HG03354 (cell line): ENCODE measurements around the gene LONP1.
"Not testable (repeated sequence)": the region's sequence is repeated elsewhere in the genome, so short reads cannot be mapped to it uniquely, and the experiment has no call there.

Experiments
- ATAC-seq: cut with Tn5 transposase; IDR thresholded peaks from one replicate; pipeline ENCODE4 v1.9.1; 2021; ENCODE audit warnings: mild to moderate bottlenecking; ENCODE audit not compliant: unreplicated experiment, poor library complexity, severe bottlenecking

LONP1 gene

DNA sequence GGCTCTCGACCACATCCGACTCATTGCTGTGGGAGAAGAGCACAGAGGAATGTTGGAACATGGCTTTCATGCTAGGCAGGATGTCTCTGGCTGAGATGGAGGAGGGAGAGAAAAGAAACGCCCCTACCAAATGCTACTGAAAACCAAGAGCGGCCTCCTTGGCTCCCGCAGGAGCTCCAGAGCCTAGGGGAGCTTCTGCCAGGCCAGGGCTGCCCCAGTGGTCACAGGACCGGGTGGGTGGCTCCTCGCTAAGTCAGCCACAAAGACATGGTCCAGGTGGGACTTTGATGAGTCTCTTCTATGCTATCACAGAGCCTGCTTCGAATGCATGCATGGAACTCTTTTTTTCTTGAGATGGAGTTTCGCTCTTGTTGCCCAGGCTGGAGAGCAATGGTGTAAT is 6.7 kb downstream of the LONP1 start:
- ATAC-seq = no peak

DNA sequence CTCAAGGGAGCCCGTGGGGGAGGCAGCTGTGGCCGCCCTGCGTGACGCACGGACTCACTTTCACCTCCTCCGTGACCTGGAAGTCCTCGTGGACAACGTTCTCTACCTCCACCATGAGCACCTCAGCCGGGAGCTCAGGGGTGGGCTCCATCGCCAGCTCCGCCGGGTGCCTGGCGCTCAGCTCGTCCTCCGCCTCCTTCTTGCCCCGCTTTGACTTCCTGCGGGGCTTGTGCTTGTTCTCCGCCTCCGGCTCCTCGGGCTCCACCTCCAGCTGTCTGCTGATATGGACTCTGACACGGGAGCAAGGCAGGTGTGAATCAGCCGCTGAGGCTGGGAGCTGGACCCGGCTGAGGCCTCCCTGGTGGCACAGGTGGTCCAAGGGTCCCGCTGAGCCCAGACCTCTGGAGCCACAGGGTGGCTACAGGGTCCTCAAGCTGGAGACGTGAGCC is 8.2 kb downstream of the LONP1 start:
- no peak for ATAC-seq

DNA sequence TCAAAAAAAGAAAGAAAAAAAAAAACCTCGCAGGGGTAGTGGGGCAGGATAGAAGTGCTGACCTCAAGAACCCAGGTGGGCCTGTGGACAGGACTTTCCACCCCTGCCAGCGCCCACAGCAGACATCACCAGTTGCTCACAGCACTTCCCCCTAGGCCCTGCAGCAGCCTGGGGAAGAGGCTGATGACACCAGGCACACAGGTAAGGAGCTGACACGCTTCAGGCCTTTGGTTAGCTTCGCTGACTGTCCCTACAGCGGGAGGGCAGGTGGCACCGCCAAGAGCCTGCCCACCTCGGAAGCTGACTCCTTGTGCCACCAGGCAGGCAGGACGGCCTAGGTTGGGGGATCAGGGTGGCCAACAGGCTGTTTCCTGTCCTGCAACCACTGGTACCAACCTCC is 8.9 kb downstream of the LONP1 start:
- ATAC-seq = no peak

DNA sequence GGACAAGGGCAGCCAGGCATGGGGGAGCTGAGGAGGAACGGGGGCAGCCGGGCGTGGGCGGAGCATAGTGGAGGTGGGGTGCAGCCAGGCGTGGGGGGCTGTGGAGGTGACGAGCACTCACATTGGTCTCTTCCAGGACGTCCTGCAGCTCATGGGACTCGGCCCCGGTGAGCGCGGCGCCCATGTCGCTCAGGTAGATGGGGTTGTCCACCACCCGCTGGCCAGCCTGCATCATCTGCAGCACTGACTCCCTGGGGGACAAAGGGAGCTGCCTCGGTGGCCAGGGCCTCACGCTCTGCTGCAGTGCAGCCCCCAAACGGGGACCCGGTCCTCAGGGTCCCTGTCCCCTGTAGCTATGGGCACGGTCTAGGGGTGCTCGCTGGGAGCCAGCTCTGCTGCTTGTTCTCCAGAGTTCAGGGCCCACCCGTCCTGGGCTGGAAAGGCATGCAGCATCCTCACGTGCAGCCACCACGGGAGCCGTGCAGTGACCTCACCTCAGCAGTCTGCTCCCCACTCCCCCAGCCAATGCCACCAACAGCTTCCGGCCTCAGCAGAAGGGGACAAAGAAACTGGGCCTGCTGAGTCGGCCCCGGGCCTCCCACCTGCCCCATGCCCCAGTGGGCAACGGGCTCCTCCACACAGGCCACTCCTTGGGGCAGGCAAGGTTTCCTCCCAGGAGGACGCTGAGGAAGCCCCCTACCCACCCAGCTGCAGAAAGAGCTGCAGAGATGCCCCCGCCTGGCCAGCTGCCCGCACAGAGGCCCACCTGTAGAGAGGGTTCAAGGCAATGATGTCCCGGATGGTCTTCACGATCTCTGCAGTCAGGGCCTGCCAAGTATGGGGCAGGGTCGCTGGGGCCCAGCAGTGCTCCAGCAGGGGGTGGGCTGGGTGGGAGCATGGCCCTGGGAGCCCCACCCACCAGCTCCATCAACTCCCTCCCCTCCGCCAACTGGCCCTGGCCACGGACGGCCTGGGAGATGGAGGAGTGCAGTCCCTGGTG is 12.1 kb downstream of the LONP1 start:
- ATAC-seq = no peak

DNA sequence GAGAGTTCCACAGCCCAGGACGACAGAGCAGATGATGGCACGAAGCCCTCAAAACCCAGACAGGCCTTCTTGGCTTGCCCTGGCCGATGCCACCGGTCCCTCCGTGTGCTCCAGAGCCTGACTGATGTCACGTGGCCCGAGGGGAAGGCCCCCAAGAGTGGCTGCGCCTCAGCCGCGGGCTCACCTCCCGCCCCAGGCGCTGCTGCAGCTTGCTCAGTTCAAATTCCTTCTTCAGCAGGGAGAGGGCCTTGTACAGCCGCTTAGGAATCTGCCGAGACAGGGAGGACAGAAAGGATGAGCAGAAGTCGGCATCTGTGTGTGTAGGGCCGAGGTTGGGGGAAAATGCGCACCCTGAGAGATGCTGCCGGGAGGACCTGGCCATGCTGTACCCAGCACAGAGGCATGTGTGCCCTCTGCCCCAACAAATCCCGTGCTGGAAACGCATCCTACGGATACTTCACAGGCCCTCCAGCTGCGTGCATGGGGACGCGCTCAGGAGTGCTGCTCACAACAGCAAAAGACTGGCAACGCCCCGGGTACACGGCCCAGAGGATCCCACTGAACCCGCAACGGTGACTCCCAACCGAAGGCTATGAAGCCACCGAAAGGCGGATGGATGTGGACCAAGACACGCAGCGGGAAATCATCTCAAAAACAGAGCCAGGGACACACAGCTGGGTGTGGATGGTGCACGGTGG is 12.9 kb downstream of the LONP1 start:
- no peak for ATAC-seq

DNA sequence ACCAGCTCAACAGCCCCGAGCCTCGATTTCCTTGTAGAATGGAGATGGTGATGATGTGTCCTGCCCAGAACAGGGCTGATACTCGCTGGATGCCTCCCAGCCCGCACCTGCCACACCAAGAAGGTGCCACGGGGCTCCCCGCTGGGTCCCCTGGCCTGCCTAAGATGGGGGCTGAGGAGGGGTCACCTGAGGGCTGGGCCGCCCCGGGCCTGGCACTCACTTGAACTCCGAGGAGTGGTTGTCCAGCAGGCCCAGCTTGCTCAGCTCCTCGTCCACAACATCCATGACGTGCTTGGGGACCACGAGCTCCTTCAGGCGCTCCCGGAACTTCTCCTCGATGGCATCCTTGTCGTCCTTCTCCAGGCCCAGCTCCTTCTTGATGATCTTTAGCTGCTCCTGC is 14.4 kb downstream of the LONP1 start:
- no peak for ATAC-seq

DNA sequence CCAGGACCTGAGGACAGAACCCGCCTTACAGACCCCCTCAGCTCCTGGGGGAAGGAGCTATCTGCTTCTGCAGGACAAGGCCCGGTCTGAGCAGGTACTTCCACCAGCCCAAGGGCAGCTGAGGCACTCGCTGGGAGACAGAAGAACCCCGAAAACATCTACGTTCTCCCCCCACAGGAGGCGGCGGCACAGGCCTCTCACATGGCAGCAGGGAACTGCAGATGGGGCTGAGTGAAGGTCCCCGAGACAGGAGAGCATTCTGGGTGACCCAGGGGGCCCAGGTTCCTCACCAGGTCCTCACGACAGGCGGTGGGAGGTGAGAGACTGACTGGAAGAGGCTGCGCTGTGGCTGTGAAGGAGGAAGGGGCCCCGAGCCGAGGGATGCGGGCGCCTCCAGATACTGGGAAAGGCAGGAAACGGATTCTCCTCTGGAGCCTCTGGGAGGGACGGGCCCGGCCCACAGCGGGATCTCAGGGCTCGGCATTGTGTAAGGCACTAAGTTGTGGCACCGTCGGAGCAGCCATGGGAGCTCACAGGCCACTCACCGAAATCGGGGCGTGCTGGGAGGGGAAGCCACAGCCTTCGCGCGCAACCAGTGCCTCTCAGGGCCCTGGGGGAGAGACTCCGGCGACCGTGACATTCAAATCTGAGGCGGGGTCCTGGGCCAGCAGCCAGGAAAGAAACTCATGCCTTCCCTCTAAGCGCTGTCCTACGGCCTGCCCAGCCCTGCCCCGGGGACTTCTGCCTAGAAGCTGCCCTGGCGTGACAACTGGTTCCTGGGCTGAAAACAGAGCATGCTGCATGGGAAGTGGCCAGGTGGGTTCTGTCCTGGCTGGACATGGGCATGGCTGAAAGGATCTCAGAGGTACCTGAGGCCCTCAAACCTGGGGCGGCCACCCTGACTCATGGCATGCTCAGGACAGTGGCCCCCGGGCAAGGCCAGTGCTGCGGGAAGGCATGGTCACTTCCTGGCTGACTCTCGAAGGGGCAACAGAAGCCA is 15.8 kb downstream of the LONP1 start:
- ATAC-seq = no peak

DNA sequence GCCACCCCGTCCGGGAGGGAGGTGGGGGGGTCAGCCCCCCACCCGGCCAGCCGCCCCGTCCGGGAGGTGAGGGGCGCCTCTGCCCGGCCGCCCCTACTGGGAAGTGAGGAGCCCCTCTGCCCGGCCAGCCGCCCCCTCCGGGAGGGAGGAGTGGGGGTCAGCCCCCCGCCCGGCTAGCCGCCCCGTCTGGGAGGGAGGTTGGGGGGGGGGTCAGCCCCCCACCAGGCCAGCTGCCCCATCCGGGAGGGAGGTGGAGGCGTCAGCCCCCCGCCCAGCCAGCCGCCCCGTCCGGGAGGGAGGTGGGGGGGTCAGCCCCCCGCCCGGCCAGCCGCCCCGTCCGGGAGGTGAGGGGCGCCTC is 17.9 kb downstream of the LONP1 start:
- ATAC-seq = not testable (repeated sequence)

DNA sequence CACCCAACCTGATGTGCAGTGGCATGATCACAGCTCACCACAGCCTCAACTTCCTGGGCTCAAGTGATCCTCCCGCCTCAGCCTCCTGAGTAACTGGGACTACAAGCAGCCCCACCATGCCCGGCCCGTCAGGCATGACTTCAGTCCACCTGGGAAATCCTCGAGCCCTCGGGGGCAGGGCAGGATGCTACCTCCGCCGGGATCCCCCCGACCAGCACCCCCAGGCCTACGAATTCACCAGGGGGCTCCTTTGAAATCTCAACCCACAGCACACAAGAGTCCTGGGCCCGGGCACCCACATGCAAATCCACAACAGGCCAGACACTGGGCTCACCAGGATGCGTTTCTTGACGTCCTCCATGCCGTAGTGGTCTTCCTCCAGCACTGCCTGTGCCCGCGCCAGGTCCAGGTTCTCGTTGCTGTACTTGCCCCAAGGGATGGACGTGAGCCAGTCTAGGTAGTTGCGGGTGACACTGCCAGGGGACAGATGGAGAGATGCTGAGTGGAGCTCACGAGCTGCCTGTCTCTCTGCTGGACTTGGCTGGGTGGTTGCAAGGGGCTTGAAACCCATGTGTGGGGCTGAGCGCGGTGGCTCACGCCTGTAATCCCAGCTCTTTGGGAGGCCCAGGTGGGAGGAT is 19.4 kb downstream of the LONP1 start:
- no peak for ATAC-seq

DNA sequence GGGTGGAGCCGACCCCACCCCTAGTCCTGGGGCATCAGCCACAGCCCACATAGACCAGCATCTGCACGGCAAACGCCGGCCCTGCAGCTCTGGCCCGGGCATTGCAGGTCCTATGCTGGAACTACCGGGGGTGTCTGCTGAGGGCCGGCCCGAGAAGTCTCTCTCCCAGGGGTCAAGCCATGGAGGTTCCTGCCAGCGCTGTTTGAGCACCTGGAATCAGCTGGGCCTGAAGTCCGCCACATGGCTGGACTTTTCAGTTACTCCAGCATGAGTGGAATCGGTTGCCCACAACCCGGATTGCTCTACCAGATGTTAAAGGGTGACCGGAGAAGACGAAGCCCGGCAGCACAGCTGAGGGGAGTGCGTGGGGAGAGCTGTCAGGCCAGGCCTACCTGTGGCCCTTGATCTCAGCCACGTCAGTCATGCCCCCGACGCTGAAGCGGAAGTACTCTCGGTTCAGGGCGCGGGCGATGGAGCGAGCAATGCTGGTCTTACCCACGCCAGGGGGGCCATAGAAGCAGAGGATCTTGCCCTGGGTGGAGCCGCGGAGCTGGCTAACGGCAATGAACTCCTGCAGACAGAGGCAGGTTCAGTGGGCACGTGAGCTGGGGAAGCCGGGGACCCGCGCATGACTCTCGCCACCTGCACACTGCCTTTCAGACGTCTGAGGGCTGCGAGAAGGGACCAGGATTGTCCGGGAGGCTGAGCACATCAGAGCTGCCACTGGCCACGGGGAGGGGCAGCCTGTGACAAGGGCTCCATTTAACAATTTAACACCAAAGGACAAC is 21.1 kb downstream of the LONP1 start:
- ATAC-seq = no peak

DNA sequence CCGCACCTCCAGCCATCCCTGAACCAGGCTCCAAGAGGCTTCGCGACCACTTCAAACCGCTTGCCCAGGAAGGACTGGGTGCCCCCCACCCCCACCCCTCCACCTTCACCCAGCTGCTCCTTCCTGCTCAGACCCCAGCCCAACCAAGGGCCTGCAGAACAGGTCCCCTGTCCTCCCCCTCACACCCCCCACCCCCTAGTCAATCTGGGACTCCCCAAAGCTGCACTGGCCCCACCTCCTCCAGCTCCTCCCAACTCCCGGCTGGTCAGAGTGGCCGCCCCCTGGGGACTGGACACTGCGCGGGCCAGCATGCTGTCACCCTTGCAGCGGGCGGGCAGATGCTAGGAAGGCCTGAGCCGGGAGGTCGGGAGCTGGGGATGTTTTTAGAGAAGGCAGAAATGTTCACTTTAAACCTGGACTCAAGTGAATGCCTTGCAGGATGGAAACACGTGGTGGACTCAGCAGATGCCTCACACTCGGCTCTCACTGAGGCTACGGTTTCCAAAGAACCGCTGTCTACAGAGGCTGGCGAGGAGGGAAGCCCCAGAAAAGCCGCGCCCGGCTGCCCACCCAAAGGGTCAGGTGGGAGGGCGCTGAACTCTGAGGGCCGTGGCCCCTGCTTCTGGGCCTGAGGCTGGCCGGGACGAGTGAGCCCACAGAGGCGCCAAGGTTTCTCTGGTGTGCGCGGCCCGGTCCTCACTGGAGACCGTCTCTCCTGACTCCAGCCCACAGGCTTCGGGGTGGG is 21.9 kb downstream of the LONP1 start:
- ATAC-seq = no peak

DNA sequence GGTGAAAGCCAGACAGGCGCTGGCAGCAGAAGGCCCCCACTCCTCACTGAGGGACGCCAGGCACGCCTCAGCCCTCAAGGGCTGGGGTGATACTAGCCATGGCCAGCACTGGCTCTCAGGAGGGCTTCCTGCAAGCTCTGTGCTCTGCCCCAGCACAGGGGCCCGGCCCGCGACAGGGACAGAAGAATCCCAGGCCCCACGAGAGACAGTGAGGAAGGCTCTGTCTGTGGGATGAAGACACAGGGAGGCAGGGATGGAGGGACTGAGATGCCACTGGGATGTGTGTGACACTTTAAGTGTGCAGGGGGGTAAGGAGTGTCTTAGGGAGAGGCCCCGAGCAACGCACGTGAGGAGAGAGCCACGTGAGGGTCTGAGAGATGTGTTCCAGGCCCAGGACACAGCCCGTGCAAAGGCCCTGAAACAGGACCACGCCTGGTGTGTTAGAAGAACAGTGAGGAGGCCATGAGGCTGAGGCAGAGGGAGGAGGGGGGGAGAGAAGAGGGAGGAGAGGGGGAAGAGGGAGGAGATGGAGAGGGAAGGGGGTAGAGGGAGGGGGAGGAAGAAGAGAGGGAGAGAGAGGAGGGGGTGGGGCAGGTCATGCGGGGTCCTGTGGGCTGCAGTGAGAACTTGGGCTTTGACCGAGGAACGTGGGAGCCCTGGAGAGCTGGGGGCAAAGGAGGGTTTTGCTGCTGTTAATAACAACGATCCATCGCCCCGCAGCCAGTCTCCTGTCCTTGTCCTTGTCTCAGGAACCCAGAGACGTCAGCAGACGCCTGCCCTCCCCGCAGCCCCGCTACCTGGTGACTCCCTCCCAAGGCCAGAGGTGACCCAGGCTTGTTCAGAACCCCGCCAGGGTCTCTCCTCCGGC is 22.7 kb downstream of the LONP1 start:
- no peak for ATAC-seq

DNA sequence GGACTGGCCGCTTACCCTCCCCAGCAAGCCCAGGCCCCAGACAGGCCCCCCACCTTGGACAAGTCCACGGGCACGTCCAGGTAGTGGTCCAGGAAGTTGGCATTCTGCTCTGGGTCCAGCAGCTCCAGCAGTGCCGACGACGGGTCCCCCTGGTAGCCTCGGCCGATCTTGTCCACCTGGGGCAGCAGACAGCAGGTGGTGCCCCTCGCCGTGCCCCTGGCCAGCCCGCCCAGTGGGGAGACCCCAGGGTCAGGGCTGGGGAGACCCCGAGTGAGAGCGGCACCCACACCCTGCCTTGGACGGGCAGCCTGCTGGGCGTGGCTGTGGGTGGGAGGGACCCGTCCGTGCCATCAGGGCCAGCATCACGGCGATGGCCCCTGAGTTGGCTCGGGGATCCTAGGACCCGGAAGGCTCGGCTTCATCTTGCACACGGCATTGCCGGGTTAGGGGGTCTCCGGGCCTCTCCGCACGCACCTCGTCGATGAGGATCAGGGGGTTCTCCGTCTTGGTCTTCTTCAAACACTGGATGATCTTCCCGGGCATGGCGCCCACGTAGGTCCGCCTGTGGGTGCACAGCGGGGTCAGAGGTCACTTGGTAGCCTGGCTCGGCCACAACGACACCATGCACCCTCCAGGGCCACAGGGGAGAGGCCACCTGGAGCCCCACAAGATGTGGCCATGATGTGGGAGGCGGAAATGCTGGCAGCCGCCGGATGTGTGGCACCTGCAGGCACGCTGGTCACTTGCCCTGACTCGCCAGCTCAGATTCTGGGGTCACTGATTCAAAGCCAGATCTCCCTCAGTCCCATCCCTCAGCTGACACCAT is 23.5 kb downstream of the LONP1 start:
- ATAC-seq = no peak

DNA sequence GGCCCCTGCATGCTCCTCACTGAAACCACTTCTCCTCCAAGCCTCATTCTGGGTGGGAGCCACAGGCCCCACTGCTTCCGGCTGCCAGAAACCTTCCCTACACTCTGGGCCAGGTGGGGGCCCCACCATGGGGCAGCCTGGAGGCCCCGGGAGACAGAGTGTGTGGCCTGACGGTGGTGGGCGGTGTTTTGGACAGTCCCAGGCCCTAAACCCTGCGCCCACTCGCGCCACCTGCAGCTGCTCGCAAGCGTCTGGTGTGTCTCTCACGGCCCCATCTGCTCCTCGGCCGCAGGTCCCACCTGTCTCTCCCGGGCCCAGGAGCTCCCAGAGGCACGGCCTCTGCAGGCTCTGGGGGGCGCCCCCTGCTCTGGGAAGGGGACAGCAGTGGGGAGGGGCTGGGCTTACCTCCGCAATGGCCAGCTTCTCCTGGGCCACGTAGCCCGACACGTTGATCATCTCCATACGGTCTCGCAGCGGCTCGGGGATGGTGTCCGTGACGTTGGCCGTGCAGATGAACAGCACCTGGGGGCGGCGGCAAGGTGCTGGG is 24.2 kb downstream of the LONP1 start:
- ATAC-seq = no peak

DNA sequence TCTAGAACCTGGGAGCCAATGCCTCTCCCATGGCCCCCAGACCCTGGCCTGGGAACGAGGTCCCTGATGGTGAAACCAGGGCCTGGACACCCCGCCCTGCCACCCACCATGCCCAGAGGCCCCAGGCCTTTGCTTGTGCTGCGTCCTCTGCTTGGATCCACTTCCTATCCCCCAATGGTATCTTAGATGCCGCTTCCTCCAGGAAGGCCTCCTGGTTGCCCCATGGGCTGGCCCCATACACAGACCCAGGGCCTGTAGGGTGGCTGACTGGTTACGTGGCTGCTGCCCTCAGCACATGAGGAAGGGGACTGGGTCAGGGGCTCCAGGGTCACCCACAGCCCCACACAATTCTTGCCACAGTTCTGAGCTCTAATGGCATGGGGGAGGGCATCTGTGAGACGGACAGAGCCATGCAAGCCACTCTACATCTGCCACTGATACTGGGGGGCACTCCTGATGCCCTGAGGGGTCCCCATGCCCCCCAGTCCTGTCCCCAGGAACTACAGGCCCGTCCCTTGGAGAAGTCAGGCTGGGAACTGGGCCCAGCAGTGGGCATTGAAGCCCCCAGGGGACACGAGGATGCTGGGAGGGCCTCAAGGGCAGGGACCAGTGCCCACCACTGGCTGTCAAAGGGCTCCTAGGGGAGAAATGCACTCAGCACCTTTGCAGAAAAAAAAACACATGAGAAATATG is 24.8 kb downstream of the LONP1 start:
- ATAC-seq = no peak
